ENCODE measurements around the gene ZMYND8.
"Not testable (repeated sequence)": the region's sequence is repeated elsewhere in the genome, so short reads cannot be mapped to it uniquely, and the experiment has no call there.

Gene ZMYND8

GRCh38 chr20:47246061-47246777 is 110.3 kb downstream of the ZMYND8 start:
- DNase-seq (ENCODE audit: insufficient read length, low spot score) (no peak), FAIRE-seq (no peak)
- no peak for TF ChIP-seq CTCF (IDR thresholded peaks at IDR 0.05; ENCODE audit: insufficient read depth, missing control alignments)

GRCh38 chr20:47245166-47245565 is 111.3 kb downstream of the ZMYND8 start:
- not testable (repeated sequence) for FAIRE-seq; DNase-seq (ENCODE audit: insufficient read length, low spot score)

- no peak for DNase-seq (ENCODE audit: insufficient read length, low spot score)
- no peak for FAIRE-seq
- no peak for TF ChIP-seq CTCF (IDR thresholded peaks at IDR 0.05; ENCODE audit: insufficient read depth, missing control alignments)
Observed at GRCh38 chr20:47244451-47244850, 112.0 kb downstream of the ZMYND8 start.

- FAIRE-seq: no peak
Observed at GRCh38 chr20:47243532-47244305, 112.8 kb downstream of the ZMYND8 start.

GRCh38 chr20:47243003-47243402 is 113.5 kb downstream of the ZMYND8 start:
- FAIRE-seq (no peak), DNase-seq (ENCODE audit: insufficient read length, low spot score) (no peak)
- TF ChIP-seq CTCF (IDR thresholded peaks at IDR 0.05; ENCODE audit: insufficient read depth, missing control alignments): no peak

More at GRCh38 chr20:47243532-47244305, 112.8 kb downstream of the ZMYND8 start:
- TF ChIP-seq CTCF (IDR thresholded peaks at IDR 0.05; ENCODE audit: insufficient read depth, missing control alignments): no peak
- DNase-seq (ENCODE audit: insufficient read length, low spot score): no peak

GRCh38 chr20:47241345-47241781 is 115.1 kb downstream of the ZMYND8 start:
- DNase-seq (ENCODE audit: insufficient read length, low spot score): no peak
- no peak for TF ChIP-seq CTCF (IDR thresholded peaks at IDR 0.05; ENCODE audit: insufficient read depth, missing control alignments)
- no peak for FAIRE-seq

GRCh38 chr20:47240096-47240495 is 116.4 kb downstream of the ZMYND8 start:
- FAIRE-seq; DNase-seq (ENCODE audit: insufficient read length, low spot score): not testable (repeated sequence)

- no peak for TF ChIP-seq CTCF (IDR thresholded peaks at IDR 0.05; ENCODE audit: insufficient read depth, missing control alignments)
- no peak for DNase-seq (ENCODE audit: insufficient read length, low spot score)
- no peak for FAIRE-seq
Observed at GRCh38 chr20:47239719-47240067, 116.8 kb downstream of the ZMYND8 start.
